ENCODE measurements around the gene BCL2A1. TPM values are rescaled to one million over a fixed set of nuclear protein-coding genes. Genes with fewer than 3 reads are reported as not detected.
"Not testable (repeated sequence)": the region's sequence is repeated elsewhere in the genome, so short reads cannot be mapped to it uniquely, and the experiment has no call there.

Gene BCL2A1
- total and polyA plus RNA-seq, 2 of the 4 experiments (the other 2 are of a cell fraction) = 2.3 to 4.5 TPM

DNA sequence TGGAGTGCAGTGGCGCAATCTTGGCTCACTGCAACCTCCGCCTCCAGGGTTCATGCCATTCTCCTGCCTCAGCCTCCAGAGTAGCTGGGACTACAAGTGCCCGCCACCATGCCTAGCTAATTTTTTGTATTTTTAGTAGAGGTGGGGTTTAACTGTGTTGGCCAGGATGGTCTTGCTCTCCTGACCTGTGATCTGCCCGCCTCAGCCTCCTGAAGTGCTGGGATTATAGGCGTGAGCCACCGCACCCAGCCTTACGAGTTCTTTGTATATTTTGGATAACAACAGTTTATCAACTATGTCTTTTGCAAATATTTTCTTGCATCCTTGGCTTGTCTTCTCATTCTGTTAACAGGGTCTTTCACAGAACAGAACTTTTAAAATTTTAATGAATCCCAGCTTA, 43.2 kb upstream of the BCL2A1 start:
- CTCF ChIA-PET; H3K4me3 ChIP-seq (ENCODE audit: insufficient read depth, low read depth, low read length); H3K27ac ChIP-seq (ENCODE audit: insufficient read depth, low read length); H4K91ac ChIP-seq (ENCODE audit: insufficient read depth, low read depth, low read length); H2BK15ac ChIP-seq (ENCODE audit: low read depth, low read length); H3K9ac ChIP-seq (ENCODE audit: low read depth, low read length); in situ Hi-C loops (cut with MboI; ENCODE audit: low sequenced_read_pairs); H2BK5ac ChIP-seq (ENCODE audit: low read depth, low read length, poor library complexity, severe bottlenecking); H3K79me1 ChIP-seq (ENCODE audit: low read depth in 1 of 2, low read length in 2 of 2); H3K56ac ChIP-seq (ENCODE audit: extremely low read depth, insufficient read depth, low read length); intact Hi-C loops (cut with micrococcal nuclease); H2BK120ac ChIP-seq (ENCODE audit: low read depth, low read length); DNase-seq; H3K4me1 ChIP-seq (ENCODE audit: control insufficient read depth, insufficient read depth, low read length); H3K4ac ChIP-seq (ENCODE audit: low read depth, low read length); H3K27me3 ChIP-seq (ENCODE audit: control insufficient read depth, insufficient read depth, low read length); H4K20me1 ChIP-seq (ENCODE audit: insufficient read depth, low read length); H3K9me1 ChIP-seq (ENCODE audit: insufficient read depth, low read length); ATAC-seq (ENCODE audit: low read depth); H3K18ac ChIP-seq (ENCODE audit: low read depth, low read length); H3K4me2 ChIP-seq (ENCODE audit: low read depth, low read length); BruUV-seq (replicated peaks); H3K23ac ChIP-seq (ENCODE audit: low read depth, low read length); H2AFZ ChIP-seq (replicated peaks; ENCODE audit: low read length, poor library complexity); H4K8ac ChIP-seq (ENCODE audit: low read depth in 2 of 2, low read length in 2 of 2); dilution Hi-C loops (cut with HindIII; ENCODE audit: low sequenced_read_pairs, unreplicated experiment); POLR2A ChIA-PET (ENCODE audit: unreplicated experiment); H2BK20ac ChIP-seq (ENCODE audit: low read depth, low read length); H2AK5ac ChIP-seq (ENCODE audit: low read depth, low read length); H4K5ac ChIP-seq (ENCODE audit: low read depth, low read length); H2AK9ac ChIP-seq (replicated peaks; ENCODE audit: low read depth, low read length, poor library complexity); H3K9me3 ChIP-seq (ENCODE audit: control insufficient read depth, insufficient read depth, low read length); H3K14ac ChIP-seq (replicated peaks; ENCODE audit: low read depth, low read length); H3K36me3 ChIP-seq (ENCODE audit: control insufficient read depth, insufficient read depth, low read length): not testable (repeated sequence)
- no CpG with 5 or more reads among the region's 7 CpGs for WGBS, 2 experiments (ENCODE audit: extremely low coverage in 2 of 2, insufficient read length in 1 of 2)

Data from IMR-90 (cell line).